Endothelial cell of umbilical vein (primary cell): ENCODE results near the gene GID4. TPM values are rescaled to one million over a fixed set of nuclear protein-coding genes. Genes with fewer than 3 reads are reported as not detected.

Experiments used
- BruUV-seq: library from RNA; stranded (reverse); fragments of 400-500 nt; replicated peaks from 2 replicates; lab custom pipeline; 2021; lab: Mats Ljungman, UMichigan
- CTCF ChIA-PET: fragments of 300-600, 350-600 bp; sonication (Branson Sonifier 250); formaldehyde crosslinking; loops from one replicate; lab custom pipeline; 2021; ENCODE audit warnings: antibody characterized with exemption, inconsistent platforms; lab: Charles Lee
- POLR2A ChIA-PET: fragments of 300-600, 350-600 bp; sonication (Branson Sonifier 250); formaldehyde crosslinking; loops from one replicate; lab custom pipeline; 2021; ENCODE audit warnings: antibody characterized with exemption, inconsistent platforms; lab: Charles Lee
- DNase-seq: peaks from one replicate; pipeline ENCODE4 v3.0.0-alpha.2; 2011; ENCODE audit warnings: low read depth, low spot score
- FAIRE-seq: peaks from 2 replicates; lab custom pipeline; 2011; peaks lifted over from hg19 to GRCh38; lab: Jason Lieb, UNC
- H2AFZ ChIP-seq: 2 replicates; pipeline ENCODE4 v1.6.0; 2012; ENCODE audit warnings: low read depth, low read length, control low read depth, inconsistent platforms
- H3K27ac ChIP-seq: 2 replicates; pipeline ENCODE4 v1.5.1; 2011; ENCODE audit warnings: low read depth, mild to moderate bottlenecking, control low read depth, low read length, moderate library complexity; ENCODE audit not compliant: insufficient read depth
- H3K27me3 ChIP-seq, 2 experiments: 2 replicates each; pipeline versions ENCODE4 v1.6.0 to v1.6.1; 2011; ENCODE audit warnings: low read length in 2 of 2, mixed read lengths in 1 of 2; ENCODE audit not compliant: control insufficient read depth in 2 of 2, insufficient read depth in 2 of 2
- H3K36me3 ChIP-seq, 2 experiments: 2 replicates in 1 of 2; 3 replicates in 1 of 2; pipeline ENCODE4 v1.5.1; 2011; ENCODE audit warnings: low read length in 2 of 2, mild to moderate bottlenecking in 1 of 2, moderate library complexity in 1 of 2; ENCODE audit not compliant: control insufficient read depth in 2 of 2, insufficient read depth in 2 of 2; ENCODE audit errors: extremely low read depth in 1 of 2
- H3K4me1 ChIP-seq: 3 replicates; pipeline ENCODE4 v1.5.1; 2011; ENCODE audit warnings: mild to moderate bottlenecking, low read length; ENCODE audit not compliant: control insufficient read depth, insufficient read depth; ENCODE audit errors: extremely low read depth
- H3K4me2 ChIP-seq: 2 replicates; pipeline ENCODE4 v1.6.1; 2011; ENCODE audit warnings: low read length, control low read depth, mixed read lengths; ENCODE audit not compliant: insufficient read depth
- H3K4me3 ChIP-seq, 3 experiments: fragments of 200-600 bp in 1 of 3; sonication (generic), shearing (Covaris generic) in 1 of 3; replicated peaks in 1 of 3; 2 replicates each; pipeline ENCODE4 v1.5.1; 2011 to 2016; ENCODE audit warnings: control low read depth in 3 of 3, low read length in 3 of 3, mild to moderate bottlenecking in 2 of 3, inconsistent platforms in 1 of 3, low read depth in 1 of 3, moderate library complexity in 1 of 3; ENCODE audit not compliant: insufficient read depth in 1 of 3
- H3K79me2 ChIP-seq: 2 replicates; pipeline ENCODE4 v1.6.0; 2012; ENCODE audit warnings: low read length, inconsistent platforms; ENCODE audit not compliant: control insufficient read depth, insufficient read depth
- H3K9ac ChIP-seq: replicated peaks from 2 replicates; pipeline ENCODE3; 2011; ENCODE audit warnings: low read length, control low read depth; ENCODE audit not compliant: insufficient read depth; ENCODE audit errors: extremely low read depth
- H3K9me1 ChIP-seq: replicated peaks from 3 replicates; pipeline ENCODE4 v1.6.0; 2011; ENCODE audit warnings: mild to moderate bottlenecking, low read length; ENCODE audit not compliant: control insufficient read depth, insufficient read depth; ENCODE audit errors: extremely low read depth
- H3K9me3 ChIP-seq: replicated peaks from 2 replicates; pipeline ENCODE4 v1.5.1; 2012; ENCODE audit warnings: low read length, inconsistent platforms; ENCODE audit not compliant: control insufficient read depth, insufficient read depth
- H4K20me1 ChIP-seq: replicated peaks from 2 replicates; pipeline ENCODE3; 2011; ENCODE audit warnings: mild to moderate bottlenecking, low read length; ENCODE audit not compliant: control insufficient read depth, insufficient read depth; ENCODE audit errors: extremely low read depth
- EZH2 ChIP-seq: IDR thresholded peaks from 2 replicates; pipeline ENCODE4 v1.6.1; 2012; ENCODE audit warnings: borderline replicate concordance, low read depth, mild to moderate bottlenecking, moderate library complexity, low read length, inconsistent platforms; ENCODE audit not compliant: severe bottlenecking
- FOS ChIP-seq: IDR thresholded peaks from 2 replicates; pipeline ENCODE4 v1.6.1; 2011; ENCODE audit warnings: mild to moderate bottlenecking, low read length, moderate library complexity, borderline replicate concordance; ENCODE audit not compliant: insufficient read depth
- GATA2 ChIP-seq: IDR thresholded peaks from 2 replicates; pipeline ENCODE4 v1.7.0; 2011; ENCODE audit warnings: low read depth, mild to moderate bottlenecking, moderate library complexity, mixed read lengths, low read length; ENCODE audit not compliant: insufficient read length, insufficient read depth
- JUN ChIP-seq: IDR thresholded peaks from 2 replicates; pipeline ENCODE4 v1.6.1; 2011; ENCODE audit warnings: borderline replicate concordance, low read depth; ENCODE audit not compliant: insufficient read length, insufficient read depth
- MYC ChIP-seq: IDR thresholded peaks from one replicate; pipeline ENCODE4 v1.6.1; 2011; ENCODE audit warnings: mild to moderate bottlenecking, low read depth, low read length
- POLR2A ChIP-seq: IDR thresholded peaks from 2 replicates; pipeline ENCODE4 v1.6.1; 2012; ENCODE audit warnings: low read depth, mild to moderate bottlenecking, control low read depth, low read length
- POLR2AphosphoS5 ChIP-seq: IDR thresholded peaks from 2 replicates; pipeline ENCODE4 v1.6.1; 2012; ENCODE audit warnings: low read depth, mild to moderate bottlenecking, control low read depth, low read length, moderate library complexity; ENCODE audit not compliant: insufficient read depth
- dilution Hi-C: fragments of 300-500 bp; cut with MboI; formaldehyde crosslinking; loops from one replicate; pipeline ENCODE4 v1.15.0; 2019; ENCODE audit warnings: low sequenced_read_pairs; ENCODE audit not compliant: extremely low pct_ligation_motif_present
- intact Hi-C: fragments of 100-400 bp; cut with micrococcal nuclease; formaldehyde crosslinking; loops from one replicate; pipeline ENCODE4 v1.10.0; 2022
- polyA plus RNA-seq, 4 experiments: library from polyadenylated mRNA; depleted of rRNA in 3 of 4; stranded (reverse) in 3 of 4; unstranded in 1 of 4; fragments of >200 nt; gene quantifications; 2 replicates each; pipeline versions ENCODE4 v1.2.1 to v1.2.3, GENCODE V29; 2011 to 2012; ENCODE audit warnings: missing spikeins in 1 of 4
- total RNA-seq: library from RNA; stranded (reverse); gene quantifications from 2 replicates; pipeline ENCODE4 v1.2.3, GENCODE V29; 2021
- TF ChIP-seq, protein P1 (sequence below), 2 donors: IDR thresholded peaks; 1 replicate in 1 of 2; 2 replicates in 1 of 2; pipeline ENCODE4 v1.5.1; 2011; ENCODE audit warnings: low read length in 2 of 2, mild to moderate bottlenecking in 2 of 2, moderate library complexity in 2 of 2, control low read depth in 1 of 2, inconsistent platforms in 1 of 2, low read depth in 1 of 2; ENCODE audit not compliant: insufficient read depth in 1 of 2; ENCODE audit errors: extremely low read depth in 1 of 2
- TF ChIP-seq, protein P2 (sequence below): IDR thresholded peaks from 2 replicates; pipeline ENCODE4 v1.6.1; 2011; ENCODE audit not compliant: insufficient read depth, insufficient read length

GID4 gene
- total and polyA plus RNA-seq, 2 donors (not counting 3 experiments of a cell fraction or from before 2014, with no cell fraction given) = 6.4 to 11.3 TPM

DNA sequence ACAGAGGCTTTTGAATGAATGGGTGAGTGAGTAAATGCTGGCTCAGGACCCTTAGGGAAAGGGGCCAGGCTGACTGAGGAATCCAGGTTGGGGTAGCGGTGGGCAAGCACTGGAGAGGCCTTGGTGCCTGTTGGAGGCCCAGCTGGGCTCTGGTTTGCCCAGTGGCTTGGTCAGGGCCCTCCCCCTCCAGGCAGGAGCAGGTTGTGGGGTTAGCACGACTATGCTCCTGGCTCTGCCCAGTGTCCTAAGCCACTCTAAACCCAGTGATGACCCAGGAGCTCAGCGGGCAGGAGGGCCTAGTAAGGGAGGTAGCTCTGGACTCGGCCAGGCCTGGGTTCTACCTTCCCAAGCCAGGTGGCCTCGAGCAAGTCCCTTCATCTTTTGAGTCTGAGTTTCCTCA, 76.9 kb downstream of the GID4 start:
- no peak overlapping the region for H2AFZ ChIP-seq
- dilution Hi-C loops = no loop called here
- POLR2A ChIA-PET = no interaction called here
- CTCF ChIA-PET = interaction anchor here (0.8 kb wide), 1 partner anchor 67 kb away, joined by 3 read pairs; the partner anchor contains the start of gene ALKBH5
- H3K9me1 ChIP-seq = no peaks in the 10 kb centered on the region
- no peaks in the 10 kb centered on the region for H4K20me1 ChIP-seq
- no peak overlapping the region for H3K27ac ChIP-seq
- DNase-seq = no peak
- TF ChIP-seq POLR2AphosphoS5 (no peak), GATA2 (no peak), MYC (no peak), FOS (no peak), EZH2 (no peak), POLR2A (no peak), JUN (no peak)
- TF ChIP-seq, protein P1, sequence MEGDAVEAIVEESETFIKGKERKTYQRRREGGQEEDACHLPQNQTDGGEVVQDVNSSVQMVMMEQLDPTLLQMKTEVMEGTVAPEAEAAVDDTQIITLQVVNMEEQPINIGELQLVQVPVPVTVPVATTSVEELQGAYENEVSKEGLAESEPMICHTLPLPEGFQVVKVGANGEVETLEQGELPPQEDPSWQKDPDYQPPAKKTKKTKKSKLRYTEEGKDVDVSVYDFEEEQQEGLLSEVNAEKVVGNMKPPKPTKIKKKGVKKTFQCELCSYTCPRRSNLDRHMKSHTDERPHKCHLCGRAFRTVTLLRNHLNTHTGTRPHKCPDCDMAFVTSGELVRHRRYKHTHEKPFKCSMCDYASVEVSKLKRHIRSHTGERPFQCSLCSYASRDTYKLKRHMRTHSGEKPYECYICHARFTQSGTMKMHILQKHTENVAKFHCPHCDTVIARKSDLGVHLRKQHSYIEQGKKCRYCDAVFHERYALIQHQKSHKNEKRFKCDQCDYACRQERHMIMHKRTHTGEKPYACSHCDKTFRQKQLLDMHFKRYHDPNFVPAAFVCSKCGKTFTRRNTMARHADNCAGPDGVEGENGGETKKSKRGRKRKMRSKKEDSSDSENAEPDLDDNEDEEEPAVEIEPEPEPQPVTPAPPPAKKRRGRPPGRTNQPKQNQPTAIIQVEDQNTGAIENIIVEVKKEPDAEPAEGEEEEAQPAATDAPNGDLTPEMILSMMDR (IDR thresholded peaks at IDR 0.05; ENCODE audit: extremely low read depth in 1 of 2, insufficient read depth in 1 of 2, low read depth in 1 of 2, low read length in 2 of 2) = no peak
- TF ChIP-seq, protein P2, sequence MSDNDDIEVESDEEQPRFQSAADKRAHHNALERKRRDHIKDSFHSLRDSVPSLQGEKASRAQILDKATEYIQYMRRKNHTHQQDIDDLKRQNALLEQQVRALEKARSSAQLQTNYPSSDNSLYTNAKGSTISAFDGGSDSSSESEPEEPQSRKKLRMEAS = no peak
- no peaks in the 10 kb centered on the region for H3K36me3 ChIP-seq
- no peaks in the 10 kb centered on the region for H3K27me3 ChIP-seq
- no peak overlapping the region for H3K4me2 ChIP-seq
- no peaks in the 10 kb centered on the region for H3K79me2 ChIP-seq
- no TSS peak for BruUV-seq
- FAIRE-seq = no peak
- H3K4me3 ChIP-seq = no peak overlapping the region
- intact Hi-C loops = no loop called here
- no peaks in the 10 kb centered on the region for H3K4me1 ChIP-seq
- no peak overlapping the region for H3K9ac ChIP-seq
- H3K9me3 ChIP-seq = no peaks in the 10 kb centered on the region
